SK-N-SH (cell line): ENCODE results near the gene PLCL2.

ENCODE experiments used
- CHD2 ChIP-seq: fragments of 150-350 bp; IDR thresholded peaks from 2 replicates; pipeline ENCODE4 v1.6.1; 2018; ENCODE audit warnings: low read length; ENCODE audit not compliant: partially characterized antibody
- CTCF ChIP-seq: fragments of 200-600 bp; sonication (generic); IDR thresholded peaks from 2 replicates; pipeline ENCODE4 v1.6.1; 2017; ENCODE audit warnings: antibody characterized with exemption, mild to moderate bottlenecking, moderate library complexity
- EP300 ChIP-seq, 2 experiments: IDR thresholded peaks; 2 replicates each; pipeline versions ENCODE4 v1.4.0 to v1.6.1; 2012; ENCODE audit warnings: borderline replicate concordance in 1 of 2, low read depth in 1 of 2, low read length in 1 of 2
- FOXM1 ChIP-seq: IDR thresholded peaks from 2 replicates; pipeline ENCODE4 v1.4.0; 2012; ENCODE audit warnings: low read depth, mild to moderate bottlenecking
- JUND ChIP-seq: IDR thresholded peaks from 2 replicates; pipeline ENCODE4 v1.4.0; 2012
- POLR2AphosphoS5 ChIP-seq: IDR thresholded peaks from 2 replicates; pipeline ENCODE4 v1.6.1; 2012; ENCODE audit warnings: low read depth, low read length
- TEAD4 ChIP-seq: IDR thresholded peaks from 2 replicates; pipeline ENCODE4 v1.4.0; 2012; ENCODE audit warnings: mild to moderate bottlenecking, borderline replicate concordance; ENCODE audit not compliant: insufficient read depth

- TF ChIP-seq POLR2AphosphoS5: no peak
- no peak for TF ChIP-seq JUND
- no peak for TF ChIP-seq CTCF
- no peak for TF ChIP-seq EP300 (IDR thresholded peaks at IDR 0.05; ENCODE audit: borderline replicate concordance in 1 of 2, low read depth in 1 of 2, low read length in 1 of 2)
- TF ChIP-seq TEAD4: no peak
- TF ChIP-seq FOXM1: no peak
- no peak for TF ChIP-seq CHD2
Measured at GRCh38 chr3:17092583-17092933, 207.8 kb downstream of the PLCL2 start.
